K562 (cell line): ENCODE results near the gene CALML3. TPM values are rescaled to one million over a fixed set of nuclear protein-coding genes. Genes with fewer than 3 reads are reported as not detected.

Experiments
- ATAC-seq: fragments of 200-7000 bp; cut with Tn5 transposase; 3 replicates; pipeline ENCODE4 v1.9.1; 2020; ENCODE audit warnings: moderate library complexity
- BruUV-seq: library from RNA; stranded (reverse); fragments of 400-500 nt; replicated peaks from 2 replicates; lab custom pipeline; 2021; lab: Mats Ljungman, UMichigan
- CTCF ChIA-PET: fragments of 300-600 bp; formaldehyde crosslinking; extraction: SDS; loops from one replicate; lab custom pipeline; 2021; ENCODE audit warnings: low intra/inter-chr PET ratio; lab: Yijun Ruan, JAX
- POLR2A ChIA-PET: fragments of 300-600, 350-650 bp; sonication (Branson Sonifier 250); formaldehyde crosslinking; extraction: SDS; loops from one replicate; lab custom pipeline; 2021; ENCODE audit warnings: antibody characterized with exemption, inconsistent platforms; lab: Yijun Ruan, JAX
- DNase-seq, 4 experiments: peaks; one replicate each; pipeline versions ENCODE4 v3.0.0 to v3.0.0-alpha.2; 2011 to 2018; ENCODE audit warnings: low spot score in 3 of 4, mixed read lengths in 3 of 4; ENCODE audit errors: extremely low read depth in 1 of 4
- FAIRE-seq: peaks from 2 replicates; lab custom pipeline; 2011; peaks lifted over from hg19 to GRCh38; lab: Jason Lieb, UNC
- H2AFZ ChIP-seq: 2 replicates; pipeline ENCODE4 v1.6.0; 2011; ENCODE audit warnings: low read depth, low read length, control low read depth, inconsistent platforms
- H3K27ac ChIP-seq: fragments of 200-600 bp; 3 replicates; pipeline ENCODE4 v1.8.0; 2011; ENCODE audit warnings: low read depth, mild to moderate bottlenecking, control low read depth, inconsistent platforms, low read length, moderate library complexity, mixed read lengths; ENCODE audit errors: extremely low read depth
- H3K27me3 ChIP-seq, 2 experiments: fragments of 300-600 bp in 1 of 2; 2 replicates in 1 of 2; 3 replicates in 1 of 2; pipeline versions ENCODE4 v1.6.0 to v1.8.0; 2011; ENCODE audit warnings: inconsistent platforms in 2 of 2, low read length in 2 of 2, mild to moderate bottlenecking in 1 of 2, mixed read lengths in 1 of 2, moderate library complexity in 1 of 2; ENCODE audit not compliant: control insufficient read depth in 2 of 2, insufficient read depth in 2 of 2
- H3K36me3 ChIP-seq: fragments of 300-600 bp; 3 replicates; pipeline ENCODE4 v1.8.0; 2011; ENCODE audit warnings: mild to moderate bottlenecking, low read length, inconsistent platforms; ENCODE audit not compliant: control insufficient read depth, insufficient read depth
- H3K4me1 ChIP-seq, 2 experiments: fragments of 200-600 bp in 1 of 2; replicated peaks in 1 of 2; 2 replicates in 1 of 2; 3 replicates in 1 of 2; pipeline versions ENCODE4 v1.5.1 to v1.8.0; 2011; ENCODE audit warnings: inconsistent platforms in 2 of 2, low read length in 2 of 2, mild to moderate bottlenecking in 1 of 2, mixed read lengths in 1 of 2, moderate library complexity in 1 of 2; ENCODE audit not compliant: control insufficient read depth in 2 of 2, insufficient read depth in 2 of 2
- H3K4me2 ChIP-seq: 2 replicates; pipeline ENCODE4 v1.6.1; 2011; ENCODE audit warnings: low read length, control low read depth, inconsistent platforms, mixed read lengths; ENCODE audit not compliant: insufficient read depth
- H3K4me3 ChIP-seq: fragments of 200-600 bp; sonication (generic), shearing (Covaris generic); 2 replicates; pipeline ENCODE4 v1.5.1; 2016; ENCODE audit warnings: control low read depth, inconsistent platforms
- H3K79me2 ChIP-seq: fragments of 200-600 bp; 3 replicates; pipeline ENCODE4 v1.8.0; 2011; ENCODE audit warnings: low read length, inconsistent platforms; ENCODE audit not compliant: control insufficient read depth, insufficient read depth
- H3K9ac ChIP-seq, 2 experiments: 2 replicates each; pipeline versions ENCODE4 v1.6.0 to v1.6.1; 2011; ENCODE audit warnings: low read depth in 2 of 2, low read length in 2 of 2, control low read depth in 1 of 2, inconsistent platforms in 1 of 2, mild to moderate bottlenecking in 1 of 2, mixed read lengths in 1 of 2; ENCODE audit not compliant: insufficient read depth in 1 of 2
- H3K9me1 ChIP-seq: one replicate; pipeline ENCODE4 v1.6.0; 2011; ENCODE audit warnings: inconsistent platforms, mild to moderate bottlenecking, low read length, moderate library complexity; ENCODE audit not compliant: control insufficient read depth, insufficient read depth
- H3K9me3 ChIP-seq: replicated peaks from 2 replicates; pipeline ENCODE4 v1.5.1; 2011; ENCODE audit warnings: low read depth, low read length, inconsistent platforms; ENCODE audit not compliant: control insufficient read depth, insufficient read depth
- H4K20me1 ChIP-seq: replicated peaks from 2 replicates; pipeline ENCODE4 v1.6.1; 2011; ENCODE audit warnings: low read length, inconsistent platforms, mixed read lengths; ENCODE audit not compliant: control insufficient read depth, insufficient read depth
- C11orf30 ChIP-seq: fragments of 450-650 bp; IDR thresholded peaks from 2 replicates; pipeline ENCODE4 v1.6.1; 2016; ENCODE audit warnings: low read depth, mild to moderate bottlenecking
- MAFF ChIP-seq: IDR thresholded peaks from 2 replicates; pipeline ENCODE4 v1.6.1; 2012; ENCODE audit warnings: low read length, improper control_type of control experiment
- NR2C1 ChIP-seq, 2 experiments: fragments of 450-650 bp; IDR thresholded peaks; 2 replicates each; pipeline ENCODE4 v1.6.1; 2017; ENCODE audit warnings: mild to moderate bottlenecking in 2 of 2, antibody characterized with exemption in 1 of 2, inconsistent platforms in 1 of 2, missing compliant biosample characterization in 1 of 2, missing genetic modification characterization in 1 of 2
- NR2C2 ChIP-seq, 2 experiments: fragments of 200-800 bp in 1 of 2; sonication (Bioruptor generic) in 1 of 2; sonication (generic) in 1 of 2; formaldehyde crosslinking in 1 of 2; IDR thresholded peaks; 2 replicates each; pipeline versions ENCODE4 v1.6.1 to v1.8.0; 2016 to 2022; ENCODE audit warnings: mild to moderate bottlenecking in 1 of 2, missing compliant biosample characterization in 1 of 2, missing genetic modification characterization in 1 of 2, missing genetic modification reagents in 1 of 2
- PKNOX1 ChIP-seq: fragments of 450-650 bp; IDR thresholded peaks from 2 replicates; pipeline ENCODE4 v1.6.1; 2016
- SRF ChIP-seq, 2 experiments: fragments of 250-450, 450-650 bp in 1 of 2; sonication (Bioruptor Pico) in 1 of 2; sonication (generic) in 1 of 2; formaldehyde crosslinking; IDR thresholded peaks; 2 replicates each; pipeline versions ENCODE4 v1.5.0 to v1.5.1; 2020 to 2022; ENCODE audit warnings: mild to moderate bottlenecking in 1 of 2, missing genetic modification reagents in 1 of 2
- TCF7L2 ChIP-seq: fragments of 150-350 bp; IDR thresholded peaks from 2 replicates; pipeline ENCODE4 v1.6.1; 2016; ENCODE audit warnings: low read depth, mild to moderate bottlenecking, low read length, moderate library complexity
- ZNF239 ChIP-seq: fragments of 250-450 bp; sonication (Bioruptor Pico); IDR thresholded peaks from 2 replicates; pipeline ENCODE4 v1.4.0; 2020; ENCODE audit warnings: mild to moderate bottlenecking
- WGBS: fragments of 100-300 bp; shearing (Covaris generic); methylation state at CpG from one replicate; pipeline ENCODE4 v1.1.6; 2016; ENCODE audit warnings: low coverage, mixed read lengths; ENCODE audit not compliant: insufficient coverage; ENCODE audit errors: missing lambda C conversion rate; 5-methylcytosine and 5-hydroxymethylcytosine counted together
- in situ Hi-C: fragments of 300-500 bp; cut with MboI; formaldehyde crosslinking; loops from 4 replicates; pipeline ENCODE4 v1.15.0; 2018; ENCODE audit warnings: inconsistent platforms, mixed read lengths
- intact Hi-C: fragments of 100-400 bp; cut with micrococcal nuclease; formaldehyde crosslinking; loops from 2 replicates; pipeline ENCODE4 v1.14.2; 2022
- polyA plus RNA-seq, 8 experiments: library from polyadenylated mRNA; depleted of rRNA in 4 of 8; stranded (reverse) in 5 of 8; unstranded in 3 of 8; fragments of >200 nt; fragmentation: Nextera tagmentation in 2 of 8; fragmentation: Illumina TruSeq in 1 of 8; extraction: Ambion mirVana in 2 of 8; extraction: Trizol in 1 of 8; gene quantifications; 2 replicates each; pipeline versions ENCODE4 v1.2.1 to v1.2.3, GENCODE V29; 2011 to 2014; ENCODE audit warnings: inconsistent platforms in 1 of 8, missing spikeins in 1 of 8
- total RNA-seq, 7 experiments: library from RNA; depleted of rRNA in 6 of 7; stranded (reverse); fragments of >200 nt in 6 of 7; fragmentation: Illumina TruSeq in 2 of 7; extraction: Trizol in 2 of 7; gene quantifications; 2 replicates each; pipeline versions ENCODE4 v1.2.1 to v1.2.3, GENCODE V29; 2011 to 2021; ENCODE audit warnings: low replicate concordance in 1 of 7

The CALML3 gene
- total and polyA plus RNA-seq, 9 of the 15 experiments (the other 6 are each of a cell fraction or from before 2014, with no cell fraction given): not detected

DNA sequence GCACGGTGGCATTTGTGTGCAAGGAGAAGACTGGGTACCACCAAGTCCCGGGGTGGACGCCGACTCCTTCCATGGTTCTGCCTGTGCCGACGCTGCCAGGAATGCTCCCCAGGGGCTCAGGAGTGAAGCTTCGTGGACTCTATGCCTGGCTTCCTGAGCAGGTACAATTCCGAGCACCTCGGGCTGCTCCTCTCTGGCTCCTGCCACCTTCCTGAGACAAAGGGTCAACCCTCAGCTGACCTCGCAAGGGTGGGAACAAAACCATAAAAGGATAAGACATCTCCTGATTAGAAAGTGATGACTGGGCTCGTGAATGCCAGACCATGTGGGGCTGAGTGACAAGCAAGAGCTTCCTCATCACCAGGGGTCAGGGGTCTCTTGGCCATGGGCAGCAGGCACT lies 31.8 kb downstream of the CALML3 start:
- no peak for FAIRE-seq
- no peaks in the 10 kb centered on the region for H3K27me3 ChIP-seq
- 50% methylated on average over 10 of the region's 11 CpGs for WGBS
- H3K79me2 ChIP-seq: no peaks in the 10 kb centered on the region
- TF ChIP-seq PKNOX1 (peak; percentile 61), ZNF239 (CRISPR knock-in tag) (no peak), C11orf30 (peak; percentile 14; the same call in 1 of the 2 replicates), MAFF (0 out of 2 replicates have a peak, but pooled peaks have one; percentile 2), TCF7L2 (no peak), NR2C1 (IDR thresholded peaks at IDR 0.05) (no peak), NR2C1 (tag; IDR thresholded peaks at IDR 0.05) (peak; percentile 54; the same call in 1 of the 2 replicates), SRF (CRISPR knock-in tag; IDR thresholded peaks at IDR 0.05) (peak in 1 of 2 experiments; percentile 38; a peak in 1 of 4 replicates), NR2C2 (CRISPR knock-in tag; IDR thresholded peaks at IDR 0.05) (no peak), NR2C2 (tag; IDR thresholded peaks at IDR 0.05) (peak; percentile 53; the same call in 1 of the 2 replicates)
- no peaks in the 10 kb centered on the region for H3K9me3 ChIP-seq
- peaks cover 45 to 54% of the 10 kb centered on the region in 2 experiments for H3K4me1 ChIP-seq
- H3K27ac ChIP-seq: no peak overlapping the region
- intact Hi-C loops: no loop called here
- in situ Hi-C loops: no loop called here
- no peaks in the 10 kb centered on the region for H3K9me1 ChIP-seq
- H3K9ac ChIP-seq: peak overlapping the region in 1 of 2 experiments; percentile 68; a peak in 2 of 4 replicates
- CTCF ChIA-PET: no interaction called here
- H3K4me2 ChIP-seq: no peak overlapping the region
- DNase-seq: no peak
- no peaks in the 10 kb centered on the region for H3K36me3 ChIP-seq
- no TSS peak for BruUV-seq
- no peak for ATAC-seq
- H3K4me3 ChIP-seq: no peak overlapping the region
- POLR2A ChIA-PET: interaction anchor here (0.6 kb wide), 1 partner anchor 45 kb away, joined by 3 read pairs; no protein-coding TSS in a partner anchor
- H2AFZ ChIP-seq: no peak overlapping the region
- H4K20me1 ChIP-seq: no peaks in the 10 kb centered on the region
